Activated T-cell treated with anti-CD3 and anti-CD28 coated beads, Interleukin-2, amount 50 U/mL, for 72 hours (primary cell): ENCODE results near the gene CCDC177. TPM values are rescaled to one million over a fixed set of nuclear protein-coding genes. Genes with fewer than 3 reads are reported as not detected.

ENCODE experiments used
- ATAC-seq, 2 donors: fragments of 150-1000 bp; cut with Tn5 transposase; replicated peaks in 1 of 2; 2 replicates each; pipeline ENCODE4 v1.10.0; 2021; ENCODE audit warnings: moderate library complexity in 2 of 2, mild to moderate bottlenecking in 1 of 2
- DNase-seq, 2 donors: peaks; one replicate each; pipeline ENCODE4 v3.0.0; 2021 to 2022; ENCODE audit warnings: mixed read lengths in 1 of 2
- H3K27ac Mint-ChIP-seq: one replicate; pipeline ENCODE4 v1.8.0; 2022; ENCODE audit warnings: mild to moderate bottlenecking, moderate library complexity, mixed read lengths
- H3K27me3 Mint-ChIP-seq: one replicate; pipeline ENCODE4 v1.8.0; 2022; ENCODE audit warnings: low read depth, mixed read lengths
- H3K36me3 Mint-ChIP-seq, 2 donors: one replicate each; pipeline ENCODE4 v1.8.0; 2022; ENCODE audit warnings: mixed read lengths in 2 of 2, mild to moderate bottlenecking in 1 of 2; ENCODE audit not compliant: insufficient read depth in 2 of 2
- H3K4me1 Mint-ChIP-seq: one replicate; pipeline ENCODE4 v1.8.0; 2022; ENCODE audit warnings: low read depth, mixed read lengths
- H3K4me3 Mint-ChIP-seq, 2 donors: one replicate each; pipeline ENCODE4 v1.8.0; 2022; ENCODE audit warnings: mild to moderate bottlenecking in 2 of 2, mixed read lengths in 2 of 2, moderate library complexity in 2 of 2
- H3K9me3 Mint-ChIP-seq, 2 donors: one replicate each; pipeline ENCODE4 v1.8.0; 2022; ENCODE audit warnings: mixed read lengths in 2 of 2
- total RNA-seq, 2 donors: library from RNA; stranded (reverse); gene quantifications; one replicate each; pipeline ENCODE4 v1.2.3, GENCODE V29; 2022

Gene CCDC177
- total RNA-seq, 2 donors from 2014 or later: not detected

GRCh38 chr14:69591317-69591716 is 16.6 kb upstream of the CCDC177 start:
- ATAC-seq: no peak
- no peak overlapping the region for H3K27ac Mint-ChIP-seq
- H3K27me3 Mint-ChIP-seq: no peaks in the 10 kb centered on the region

DNA sequence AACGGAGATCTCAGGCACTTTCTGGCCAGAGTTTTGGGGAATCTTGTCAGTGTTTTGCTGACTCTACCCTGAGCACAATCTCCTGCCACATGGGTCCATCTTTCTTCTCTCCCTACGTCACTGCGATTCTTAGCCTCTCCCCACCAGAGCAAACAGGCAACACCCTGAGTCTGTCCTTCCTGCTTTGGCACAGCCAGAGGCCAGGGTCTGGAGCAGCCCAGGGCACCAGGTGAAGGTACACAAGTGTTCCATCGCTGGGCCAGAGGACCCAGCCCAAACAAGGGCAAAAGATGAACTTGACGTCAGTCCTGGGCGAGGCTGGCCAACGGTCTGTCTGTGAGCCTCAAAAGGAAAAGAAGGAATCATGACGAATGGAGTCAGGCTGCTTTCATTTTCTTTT is 12.7 kb upstream of the CCDC177 start:
- no peak for ATAC-seq
- Mint-ChIP-seq H3K36me3 (no peaks in the 10 kb centered on the region), H3K4me1 (peaks cover 14% of the 10 kb centered on the region), H3K4me3 (no peak overlapping the region), H3K27me3 (no peaks in the 10 kb centered on the region), H3K27ac (no peak overlapping the region), H3K9me3 (no peaks in the 10 kb centered on the region)
- DNase-seq: no peak

More at GRCh38 chr14:69591317-69591716, 16.6 kb upstream of the CCDC177 start:
- no peak for DNase-seq
- Mint-ChIP-seq H3K9me3 (no peaks in the 10 kb centered on the region), H3K36me3 (no peaks in the 10 kb centered on the region), H3K4me3 (no peak overlapping the region), H3K4me1 (peaks cover 7% of the 10 kb centered on the region)

- H3K27ac Mint-ChIP-seq: no peak overlapping the region
- H3K4me1 Mint-ChIP-seq: peaks cover 14% of the 10 kb centered on the region
- no peaks in the 10 kb centered on the region for H3K36me3 Mint-ChIP-seq
- DNase-seq (no peak), ATAC-seq (no peak)
- no peaks in the 10 kb centered on the region for H3K9me3 Mint-ChIP-seq
- no peaks in the 10 kb centered on the region for H3K27me3 Mint-ChIP-seq
- no peak overlapping the region for H3K4me3 Mint-ChIP-seq
Observed at GRCh38 chr14:69586404-69586803, 11.7 kb upstream of the CCDC177 start.

GRCh38 chr14:69584389-69584788 is 9.7 kb upstream of the CCDC177 start:
- Mint-ChIP-seq H3K9me3 (no peaks in the 10 kb centered on the region), H3K27me3 (no peaks in the 10 kb centered on the region), H3K4me1 (peaks cover 14% of the 10 kb centered on the region), H3K27ac (no peak overlapping the region), H3K36me3 (no peaks in the 10 kb centered on the region), H3K4me3 (no peak overlapping the region)
- ATAC-seq (no peak), DNase-seq (no peak)

- peaks cover 7% of the 10 kb centered on the region for H3K4me1 Mint-ChIP-seq
- no peak overlapping the region for H3K4me3 Mint-ChIP-seq
Observed at GRCh38 chr14:69582829-69583228, 8.2 kb upstream of the CCDC177 start.

DNA sequence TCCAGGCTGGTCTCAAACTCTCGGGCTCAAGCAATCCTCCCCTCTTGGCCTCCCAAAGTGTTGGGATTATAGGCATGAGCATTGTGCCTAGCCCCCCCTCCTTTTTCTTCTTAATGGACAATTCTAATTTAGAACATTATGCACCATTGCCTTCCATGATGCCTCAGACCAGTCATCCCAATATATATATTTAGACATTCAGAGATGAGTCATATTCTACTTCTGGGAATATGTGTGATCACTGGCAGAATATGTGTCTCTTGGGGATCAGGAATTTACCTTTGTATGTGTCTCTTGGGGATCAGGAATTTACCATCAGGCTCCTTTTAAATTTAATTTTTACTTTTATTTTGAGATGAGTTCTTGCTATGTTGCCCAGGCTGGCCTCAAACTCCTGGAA is 7.5 kb upstream of the CCDC177 start:
- ATAC-seq (no peak), DNase-seq (no peak)
- Mint-ChIP-seq H3K4me1 (peaks cover 7% of the 10 kb centered on the region), H3K36me3 (no peaks in the 10 kb centered on the region), H3K27ac (no peak overlapping the region), H3K4me3 (no peak overlapping the region), H3K27me3 (no peaks in the 10 kb centered on the region), H3K9me3 (no peaks in the 10 kb centered on the region)

More at GRCh38 chr14:69582829-69583228, 8.2 kb upstream of the CCDC177 start:
- Mint-ChIP-seq H3K36me3 (no peaks in the 10 kb centered on the region), H3K9me3 (no peaks in the 10 kb centered on the region), H3K27me3 (no peaks in the 10 kb centered on the region), H3K27ac (no peak overlapping the region)
- no peak for ATAC-seq
- no peak for DNase-seq

DNA sequence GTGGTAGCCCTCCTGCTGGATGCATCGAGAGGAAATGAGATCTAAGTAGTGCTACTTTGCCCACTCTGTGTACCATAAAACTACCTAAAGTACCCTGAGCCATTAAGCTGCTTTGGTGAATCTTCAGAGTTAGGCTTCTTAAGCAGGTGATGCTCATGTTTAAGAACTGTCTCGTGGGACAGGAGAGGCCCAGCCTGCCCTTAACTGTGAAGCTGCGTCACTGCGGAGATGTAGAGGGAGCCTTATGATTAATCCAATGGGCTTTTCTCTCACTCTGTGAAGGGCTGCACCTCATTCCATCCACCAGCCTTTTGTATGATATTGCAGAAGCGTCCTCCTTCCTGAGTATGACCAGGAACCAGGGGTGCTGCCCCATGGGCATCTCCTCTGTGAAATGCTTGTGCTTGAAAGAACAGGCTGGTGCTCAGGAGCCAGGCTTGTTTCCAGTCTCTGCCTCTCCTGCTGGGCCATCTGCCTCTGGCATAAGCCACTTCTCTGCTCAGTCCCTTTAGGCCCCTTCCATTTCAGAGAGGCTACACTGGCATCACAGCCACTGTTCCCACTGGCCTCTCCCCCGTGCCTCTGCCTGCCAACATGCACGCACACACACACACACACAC is 6.8 kb upstream of the CCDC177 start:
- no peak for DNase-seq

DNA sequence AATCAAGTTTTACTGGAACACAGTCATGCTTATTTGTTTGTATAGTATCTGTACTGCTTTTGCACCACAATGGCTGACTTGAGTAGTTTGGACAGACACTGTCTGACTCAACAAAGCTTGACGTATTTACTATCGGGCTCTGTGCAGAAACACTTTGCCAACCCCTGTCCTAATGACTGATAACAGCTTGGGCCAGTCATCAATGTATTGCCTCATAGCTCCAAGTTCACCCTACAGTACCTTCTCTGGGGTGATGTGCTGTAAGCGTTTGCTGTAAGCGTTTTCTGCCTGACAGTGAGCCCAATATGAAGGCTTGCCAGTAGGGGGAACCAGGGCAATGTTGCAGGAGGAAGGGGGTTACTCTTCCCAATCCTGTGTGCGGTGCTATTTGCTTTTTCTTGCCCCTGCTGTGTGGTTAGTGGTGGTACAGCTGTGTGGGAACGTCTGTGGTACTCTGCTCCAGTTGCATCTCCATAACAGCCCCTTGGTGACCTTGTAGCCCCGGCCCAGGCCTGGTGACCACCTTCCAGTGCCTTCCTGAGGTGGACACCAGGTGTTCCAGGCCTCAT is 5.4 kb upstream of the CCDC177 start:
- DNase-seq (peak in 1 of 2 donors; percentile 24), ATAC-seq (peak; percentile 39 to 71)
- H3K4me3 Mint-ChIP-seq: no peak overlapping the region
- H3K4me1 Mint-ChIP-seq: peaks cover 11% of the 10 kb centered on the region
- H3K9me3 Mint-ChIP-seq: no peaks in the 10 kb centered on the region
- peaks cover 15% of the 10 kb centered on the region for H3K27me3 Mint-ChIP-seq
- no peak overlapping the region for H3K27ac Mint-ChIP-seq
- H3K36me3 Mint-ChIP-seq: no peaks in the 10 kb centered on the region

More for the DNA sequence above, 6.8 kb upstream of the CCDC177 start:
- no peak overlapping the region for H3K27ac Mint-ChIP-seq
- H3K4me1 Mint-ChIP-seq: peaks cover 11% of the 10 kb centered on the region
- H3K36me3 Mint-ChIP-seq: no peaks in the 10 kb centered on the region
- no peak for ATAC-seq
- no peaks in the 10 kb centered on the region for H3K9me3 Mint-ChIP-seq
- H3K4me3 Mint-ChIP-seq: no peak overlapping the region
- peaks cover 3% of the 10 kb centered on the region for H3K27me3 Mint-ChIP-seq

GRCh38 chr14:69579476-69579875 is 4.8 kb upstream of the CCDC177 start:
- Mint-ChIP-seq H3K27me3 (peaks cover 20% of the 10 kb centered on the region), H3K36me3 (no peaks in the 10 kb centered on the region), H3K27ac (no peak overlapping the region), H3K4me3 (no peak overlapping the region), H3K9me3 (no peaks in the 10 kb centered on the region), H3K4me1 (peaks cover 11% of the 10 kb centered on the region)
- DNase-seq: no peak
- no peak for ATAC-seq

DNA sequence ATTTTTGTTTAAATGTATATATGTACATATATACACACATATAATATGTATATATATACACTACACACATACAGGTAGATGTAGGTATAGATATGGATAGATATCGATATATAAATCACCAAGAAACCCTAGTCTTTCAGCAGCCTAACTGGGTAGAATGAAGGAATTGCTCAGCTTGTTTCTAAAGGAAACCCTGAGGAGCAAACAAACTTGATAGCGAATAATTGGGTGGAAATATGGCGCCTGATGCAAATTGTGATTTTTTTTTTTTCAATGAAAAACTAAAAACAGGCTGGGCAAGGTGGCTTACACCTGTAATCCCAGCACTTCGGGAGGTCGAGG is 254 bp upstream of the CCDC177 start:
- Mint-ChIP-seq H3K4me3 (peak overlapping the region; percentile 82 to 99), H3K27ac (no peak overlapping the region), H3K27me3 (peaks cover 48% of the 10 kb centered on the region), H3K36me3 (no peaks in the 10 kb centered on the region), H3K4me1 (peaks cover 12% of the 10 kb centered on the region), H3K9me3 (no peaks in the 10 kb centered on the region)
- DNase-seq: no peak
- ATAC-seq: no peak

GRCh38 chr14:69573831-69574262 is 824 bp downstream of the CCDC177 start:
- Mint-ChIP-seq H3K9me3 (no peaks in the 10 kb centered on the region), H3K4me1 (peaks cover 12% of the 10 kb centered on the region), H3K27me3 (peaks cover 59% of the 10 kb centered on the region), H3K4me3 (peak overlapping the region; percentile 71 to 82), H3K36me3 (no peaks in the 10 kb centered on the region), H3K27ac (no peak overlapping the region)
- ATAC-seq (no peak), DNase-seq (no peak)

DNA sequence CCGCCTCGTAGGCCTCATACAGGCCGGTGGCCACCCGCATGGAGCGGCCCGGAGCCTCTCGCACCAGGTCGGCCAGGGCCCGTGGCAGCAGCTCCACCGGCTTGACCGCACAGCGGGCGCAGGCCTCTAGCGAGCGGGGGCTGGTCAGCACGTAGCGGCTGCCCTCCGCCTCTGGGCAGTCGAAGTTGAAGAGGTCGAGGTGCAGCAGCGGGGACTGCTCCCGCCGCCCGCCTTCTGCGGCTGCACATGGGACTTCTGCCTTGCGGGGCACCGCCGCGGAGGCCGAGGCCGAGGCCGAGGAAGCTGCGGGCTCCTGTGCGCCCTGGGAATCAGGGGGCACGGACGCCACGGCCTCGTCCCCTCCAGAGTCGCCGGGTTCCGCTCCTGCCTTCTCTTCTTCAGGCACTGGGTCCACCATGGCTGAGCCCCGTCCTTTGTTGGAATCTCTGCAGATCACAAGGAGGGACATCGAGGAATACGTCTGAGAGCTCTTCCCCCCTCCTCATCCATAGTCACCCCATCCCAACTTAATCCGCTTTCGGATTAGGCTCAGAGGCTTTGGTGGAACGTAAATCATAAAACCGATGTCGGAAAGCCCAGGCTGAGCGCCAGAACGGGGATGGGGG is 1.4 kb downstream of the CCDC177 start:
- Mint-ChIP-seq H3K4me3 (peak overlapping the region; percentile 71 to 82), H3K27ac (no peak overlapping the region), H3K4me1 (peaks cover 12% of the 10 kb centered on the region), H3K36me3 (no peaks in the 10 kb centered on the region), H3K9me3 (no peaks in the 10 kb centered on the region), H3K27me3 (peaks cover 64% of the 10 kb centered on the region)
- no peak for ATAC-seq
- no peak for DNase-seq

DNA sequence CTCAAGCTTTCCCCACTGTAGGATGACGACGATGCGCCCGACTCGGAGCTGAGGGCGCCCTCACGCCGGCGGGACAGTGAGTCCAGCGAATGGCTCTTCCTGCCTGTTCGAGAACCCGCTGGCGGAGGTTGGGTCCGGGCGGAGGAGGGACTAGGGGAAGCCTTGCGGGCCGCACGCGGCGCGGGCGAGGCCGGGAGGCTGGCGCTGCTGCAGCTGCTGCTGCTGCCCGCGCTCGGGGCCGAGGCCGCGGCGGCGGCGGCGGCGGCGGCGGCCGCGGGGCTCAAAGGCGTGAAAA is 1.9 kb downstream of the CCDC177 start:
- H3K36me3 Mint-ChIP-seq: no peaks in the 10 kb centered on the region
- peaks cover 12% of the 10 kb centered on the region for H3K4me1 Mint-ChIP-seq
- peak overlapping the region; percentile 48 to 63 for H3K4me3 Mint-ChIP-seq
- no peak overlapping the region for H3K27ac Mint-ChIP-seq
- no peak for ATAC-seq
- no peak for DNase-seq
- H3K9me3 Mint-ChIP-seq: no peaks in the 10 kb centered on the region
- peaks cover 69% of the 10 kb centered on the region for H3K27me3 Mint-ChIP-seq
